K562 (cell line): ENCODE measurements around the gene CADPS2. TPM values are rescaled to one million over a fixed set of nuclear protein-coding genes. Genes with fewer than 3 reads are reported as not detected.

ENCODE experiments used
- ATAC-seq: fragments of 200-7000 bp; cut with Tn5 transposase; 3 replicates; pipeline ENCODE4 v1.9.1; 2020; ENCODE audit warnings: moderate library complexity
- BruUV-seq: library from RNA; stranded (reverse); fragments of 400-500 nt; replicated peaks from 2 replicates; lab custom pipeline; 2021; lab: Mats Ljungman, UMichigan
- CTCF ChIA-PET: fragments of 300-600 bp; formaldehyde crosslinking; extraction: SDS; loops from one replicate; lab custom pipeline; 2021; ENCODE audit warnings: low intra/inter-chr PET ratio; lab: Yijun Ruan, JAX
- POLR2A ChIA-PET: fragments of 300-600, 350-650 bp; sonication (Branson Sonifier 250); formaldehyde crosslinking; extraction: SDS; loops from one replicate; lab custom pipeline; 2021; ENCODE audit warnings: antibody characterized with exemption, inconsistent platforms; lab: Yijun Ruan, JAX
- DNase-seq, 4 experiments: peaks; one replicate each; pipeline versions ENCODE4 v3.0.0 to v3.0.0-alpha.2; 2011 to 2018; ENCODE audit warnings: low spot score in 3 of 4, mixed read lengths in 3 of 4; ENCODE audit errors: extremely low read depth in 1 of 4
- FAIRE-seq: peaks from 2 replicates; lab custom pipeline; 2011; peaks lifted over from hg19 to GRCh38; lab: Jason Lieb, UNC
- H2AFZ ChIP-seq: 2 replicates; pipeline ENCODE4 v1.6.0; 2011; ENCODE audit warnings: low read depth, low read length, control low read depth, inconsistent platforms
- H3K27ac ChIP-seq: fragments of 200-600 bp; 3 replicates; pipeline ENCODE4 v1.8.0; 2011; ENCODE audit warnings: low read depth, mild to moderate bottlenecking, control low read depth, inconsistent platforms, low read length, moderate library complexity, mixed read lengths; ENCODE audit errors: extremely low read depth
- H3K27me3 ChIP-seq, 2 experiments: fragments of 300-600 bp in 1 of 2; 2 replicates in 1 of 2; 3 replicates in 1 of 2; pipeline versions ENCODE4 v1.6.0 to v1.8.0; 2011; ENCODE audit warnings: inconsistent platforms in 2 of 2, low read length in 2 of 2, mild to moderate bottlenecking in 1 of 2, mixed read lengths in 1 of 2, moderate library complexity in 1 of 2; ENCODE audit not compliant: control insufficient read depth in 2 of 2, insufficient read depth in 2 of 2
- H3K36me3 ChIP-seq: fragments of 300-600 bp; 3 replicates; pipeline ENCODE4 v1.8.0; 2011; ENCODE audit warnings: mild to moderate bottlenecking, low read length, inconsistent platforms; ENCODE audit not compliant: control insufficient read depth, insufficient read depth
- H3K4me1 ChIP-seq, 2 experiments: fragments of 200-600 bp in 1 of 2; replicated peaks in 1 of 2; 2 replicates in 1 of 2; 3 replicates in 1 of 2; pipeline versions ENCODE4 v1.5.1 to v1.8.0; 2011; ENCODE audit warnings: inconsistent platforms in 2 of 2, low read length in 2 of 2, mild to moderate bottlenecking in 1 of 2, mixed read lengths in 1 of 2, moderate library complexity in 1 of 2; ENCODE audit not compliant: control insufficient read depth in 2 of 2, insufficient read depth in 2 of 2
- H3K4me2 ChIP-seq: 2 replicates; pipeline ENCODE4 v1.6.1; 2011; ENCODE audit warnings: low read length, control low read depth, inconsistent platforms, mixed read lengths; ENCODE audit not compliant: insufficient read depth
- H3K4me3 ChIP-seq: fragments of 200-600 bp; sonication (generic), shearing (Covaris generic); 2 replicates; pipeline ENCODE4 v1.5.1; 2016; ENCODE audit warnings: control low read depth, inconsistent platforms
- H3K79me2 ChIP-seq: fragments of 200-600 bp; 3 replicates; pipeline ENCODE4 v1.8.0; 2011; ENCODE audit warnings: low read length, inconsistent platforms; ENCODE audit not compliant: control insufficient read depth, insufficient read depth
- H3K9ac ChIP-seq, 2 experiments: 2 replicates each; pipeline versions ENCODE4 v1.6.0 to v1.6.1; 2011; ENCODE audit warnings: low read depth in 2 of 2, low read length in 2 of 2, control low read depth in 1 of 2, inconsistent platforms in 1 of 2, mild to moderate bottlenecking in 1 of 2, mixed read lengths in 1 of 2; ENCODE audit not compliant: insufficient read depth in 1 of 2
- H3K9me1 ChIP-seq: one replicate; pipeline ENCODE4 v1.6.0; 2011; ENCODE audit warnings: inconsistent platforms, mild to moderate bottlenecking, low read length, moderate library complexity; ENCODE audit not compliant: control insufficient read depth, insufficient read depth
- H3K9me3 ChIP-seq: replicated peaks from 2 replicates; pipeline ENCODE4 v1.5.1; 2011; ENCODE audit warnings: low read depth, low read length, inconsistent platforms; ENCODE audit not compliant: control insufficient read depth, insufficient read depth
- H4K20me1 ChIP-seq: replicated peaks from 2 replicates; pipeline ENCODE4 v1.6.1; 2011; ENCODE audit warnings: low read length, inconsistent platforms, mixed read lengths; ENCODE audit not compliant: control insufficient read depth, insufficient read depth
- E2F6 ChIP-seq, 2 experiments: IDR thresholded peaks; 2 replicates each; pipeline ENCODE4 v1.6.1; 2011; ENCODE audit warnings: borderline replicate concordance in 1 of 2, control low read depth in 1 of 2, low read depth in 1 of 2, low read length in 1 of 2, mild to moderate bottlenecking in 1 of 2, mixed read lengths in 1 of 2, moderate library complexity in 1 of 2; ENCODE audit not compliant: insufficient read depth in 1 of 2, insufficient read length in 1 of 2, poor library complexity in 1 of 2, severe bottlenecking in 1 of 2; ENCODE audit errors: extremely low read depth in 1 of 2
- HBP1 ChIP-seq: fragments of 450-650 bp; formaldehyde crosslinking; IDR thresholded peaks from 2 replicates; pipeline ENCODE4 v1.4.0; 2022; ENCODE audit warnings: missing genetic modification characterization
- ILK ChIP-seq: fragments of 450-650 bp; IDR thresholded peaks from 2 replicates; pipeline ENCODE4 v1.6.1; 2016; ENCODE audit warnings: missing genetic modification characterization, low read depth, mild to moderate bottlenecking, missing compliant biosample characterization, moderate library complexity, borderline replicate concordance
- NR1H2 ChIP-seq: sonication (generic); formaldehyde crosslinking; IDR thresholded peaks from 2 replicates; pipeline ENCODE4 v1.4.0; 2020; ENCODE audit warnings: mild to moderate bottlenecking, missing genetic modification reagents
- PHB2 ChIP-seq: fragments of 450-650 bp; IDR thresholded peaks from 2 replicates; pipeline ENCODE4 v1.6.1; 2017; ENCODE audit warnings: low read depth
- POLR2AphosphoS2 ChIP-seq: IDR thresholded peaks from 2 replicates; pipeline ENCODE4 v1.6.1; 2012; ENCODE audit warnings: low read length, improper control_type of control experiment
- PYGO2 ChIP-seq: fragments of 450-650 bp; IDR thresholded peaks from 2 replicates; pipeline ENCODE4 v1.6.1; 2016; ENCODE audit warnings: mild to moderate bottlenecking, missing genetic modification characterization, moderate library complexity, missing compliant biosample characterization
- RCOR1 ChIP-seq, 2 experiments: IDR thresholded peaks; 2 replicates each; pipeline ENCODE4 v1.6.1; 2012; ENCODE audit warnings: low read depth in 2 of 2, low read length in 2 of 2, borderline replicate concordance in 1 of 2, improper control_type of control experiment in 1 of 2
- STAT5A ChIP-seq: IDR thresholded peaks from 2 replicates; pipeline ENCODE4 v1.6.1; 2012; ENCODE audit warnings: low read length, inconsistent platforms, borderline replicate concordance
- TAF1 ChIP-seq: IDR thresholded peaks from 2 replicates; pipeline ENCODE4 v1.6.1; 2011; ENCODE audit warnings: mild to moderate bottlenecking, low read length, moderate library complexity; ENCODE audit not compliant: insufficient read depth, control insufficient read depth, severe bottlenecking; ENCODE audit errors: extremely low read depth
- ZFP91 ChIP-seq: sonication (generic); formaldehyde crosslinking; IDR thresholded peaks from 2 replicates; pipeline ENCODE4 v1.8.0; 2022; ENCODE audit warnings: mild to moderate bottlenecking, missing genetic modification reagents
- ZMIZ1 ChIP-seq, 2 experiments: fragments of 150-350 bp in 1 of 2; IDR thresholded peaks; 2 replicates each; pipeline ENCODE4 v1.6.1; 2012 to 2016; ENCODE audit warnings: low read depth in 2 of 2, low read length in 2 of 2, mild to moderate bottlenecking in 1 of 2, moderate library complexity in 1 of 2
- ZNF431 ChIP-seq: sonication (generic); formaldehyde crosslinking; IDR thresholded peaks from 2 replicates; pipeline ENCODE4 v1.8.0; 2022; ENCODE audit warnings: mild to moderate bottlenecking, missing genetic modification reagents
- WGBS: fragments of 100-300 bp; shearing (Covaris generic); methylation state at CpG from one replicate; pipeline ENCODE4 v1.1.6; 2016; ENCODE audit warnings: low coverage, mixed read lengths; ENCODE audit not compliant: insufficient coverage; ENCODE audit errors: missing lambda C conversion rate; 5-methylcytosine and 5-hydroxymethylcytosine counted together
- in situ Hi-C: fragments of 300-500 bp; cut with MboI; formaldehyde crosslinking; loops from 4 replicates; pipeline ENCODE4 v1.15.0; 2018; ENCODE audit warnings: inconsistent platforms, mixed read lengths
- intact Hi-C: fragments of 100-400 bp; cut with micrococcal nuclease; formaldehyde crosslinking; loops from 2 replicates; pipeline ENCODE4 v1.14.2; 2022
- polyA plus RNA-seq, 8 experiments: library from polyadenylated mRNA; depleted of rRNA in 4 of 8; stranded (reverse) in 5 of 8; unstranded in 3 of 8; fragments of >200 nt; fragmentation: Nextera tagmentation in 2 of 8; fragmentation: Illumina TruSeq in 1 of 8; extraction: Ambion mirVana in 2 of 8; extraction: Trizol in 1 of 8; gene quantifications; 2 replicates each; pipeline versions ENCODE4 v1.2.1 to v1.2.3, GENCODE V29; 2011 to 2014; ENCODE audit warnings: inconsistent platforms in 1 of 8, missing spikeins in 1 of 8
- total RNA-seq, 7 experiments: library from RNA; depleted of rRNA in 6 of 7; stranded (reverse); fragments of >200 nt in 6 of 7; fragmentation: Illumina TruSeq in 2 of 7; extraction: Trizol in 2 of 7; gene quantifications; 2 replicates each; pipeline versions ENCODE4 v1.2.1 to v1.2.3, GENCODE V29; 2011 to 2021; ENCODE audit warnings: low replicate concordance in 1 of 7

The CADPS2 gene
- total and polyA plus RNA-seq, 9 of the 15 experiments (the other 6 are each of a cell fraction or from before 2014, with no cell fraction given), result 0.03 to 0.14 (median 0.04) TPM; not detected in 1

- no peak for TF ChIP-seq ZMIZ1 (IDR thresholded peaks at IDR 0.05; ENCODE audit: low read depth in 2 of 2, low read length in 2 of 2)
- no peak for TF ChIP-seq NR1H2
- TF ChIP-seq E2F6 (IDR thresholded peaks at IDR 0.05; ENCODE audit: borderline replicate concordance in 1 of 2, extremely low read depth in 1 of 2, insufficient read depth in 1 of 2, insufficient read length in 1 of 2, low read depth in 1 of 2, low read length in 1 of 2, poor library complexity in 1 of 2, severe bottlenecking in 1 of 2), result no peak
- TF ChIP-seq POLR2AphosphoS2, result no peak
Measured at GRCh38 chr7:122767339-122767738, 118.9 kb downstream of the CADPS2 start (continued).

GRCh38 chr7:122766593-122766992 is 119.7 kb downstream of the CADPS2 start:
- DNase-seq (no peak), FAIRE-seq (no peak), ATAC-seq (no peak)
- POLR2A ChIA-PET, result no interaction called here
- in situ Hi-C loops (no loop called here), intact Hi-C loops (no loop called here)
- CTCF ChIA-PET, result no interaction called here
- H3K9me1 ChIP-seq, result no peaks in the 10 kb centered on the region
- H3K4me3 ChIP-seq, result no peak overlapping the region
- H3K36me3 ChIP-seq, result no peaks in the 10 kb centered on the region
- H3K9me3 ChIP-seq, result 0 out of 2 replicates have a peak, but pooled peaks cover 2% of the 10 kb centered on the region
- no peaks in the 10 kb centered on the region for H3K79me2 ChIP-seq
- H2AFZ ChIP-seq, result no peak overlapping the region
- H3K27me3 ChIP-seq, result no peaks in the 10 kb centered on the region
- no peaks in the 10 kb centered on the region for H4K20me1 ChIP-seq
- no peak overlapping the region for H3K27ac ChIP-seq
- no peak overlapping the region for H3K4me2 ChIP-seq
- no TSS peak for BruUV-seq
- H3K4me1 ChIP-seq, result no peaks in the 10 kb centered on the region
- no peak overlapping the region for H3K9ac ChIP-seq
- WGBS, result 8% methylated on average over 1 of the region's 1 CpG
- TF ChIP-seq PYGO2 (tag), result no peak
- TF ChIP-seq ZFP91 (CRISPR knock-in tag), result no peak
- no peak for TF ChIP-seq RCOR1 (IDR thresholded peaks at IDR 0.05; ENCODE audit: borderline replicate concordance in 1 of 2, low read depth in 2 of 2, low read length in 2 of 2)
- TF ChIP-seq TAF1, result no peak
- TF ChIP-seq PHB2, result no peak
- no peak for TF ChIP-seq HBP1 (CRISPR knock-in tag)
- TF ChIP-seq ZNF431, result no peak
- TF ChIP-seq ILK (tag), result no peak
- no peak for TF ChIP-seq STAT5A
